HL-60 (cell line): Measurements from ENCODE around the gene RPS6KA6.

Experiments
- DNase-seq, 2 experiments: peaks; one replicate each; pipeline ENCODE4 v3.0.0-alpha.2; 2010 to 2020; ENCODE audit warnings: low read depth in 1 of 2, low spot score in 1 of 2
- H3K27ac ChIP-seq: fragments of 250-450 bp; sonication (Bioruptor Pico); replicated peaks from 2 replicates; pipeline ENCODE4 v1.5.1; 2020; ENCODE audit warnings: mild to moderate bottlenecking, moderate library complexity
- H3K27me3 ChIP-seq: fragments of 250-450 bp; sonication (Bioruptor Pico); 2 replicates; pipeline ENCODE4 v1.5.1; 2021; ENCODE audit warnings: mild to moderate bottlenecking, moderate library complexity; ENCODE audit not compliant: insufficient read depth, poor library complexity, severe bottlenecking
- H3K4me3 ChIP-seq: replicated peaks from 2 replicates; pipeline ENCODE4 v1.5.1; 2011; ENCODE audit warnings: mild to moderate bottlenecking, control low read depth, low read length; ENCODE audit not compliant: insufficient read depth
- CTCF ChIP-seq: IDR thresholded peaks from one replicate; pipeline ENCODE4 v1.5.1; 2011; ENCODE audit warnings: low read length, control low read depth, inconsistent platforms; ENCODE audit not compliant: insufficient read depth
- GABPA ChIP-seq: IDR thresholded peaks from 2 replicates; pipeline ENCODE4 v1.6.1; 2012; ENCODE audit warnings: low read depth
- POLR2AphosphoS5 ChIP-seq: IDR thresholded peaks from 2 replicates; pipeline ENCODE4 v1.6.1; 2012; ENCODE audit warnings: low read depth
- SPI1 ChIP-seq: IDR thresholded peaks from 2 replicates; pipeline ENCODE4 v1.6.1; 2012; ENCODE audit warnings: low read depth, mild to moderate bottlenecking, borderline replicate concordance
- long read RNA-seq: library from polyadenylated mRNA; unstranded; transcript quantifications from one replicate; pipeline ENCODE4 v2.0.0, GENCODE V29; 2020
- TF ChIP-seq, protein P1 (sequence below): IDR thresholded peaks from 2 replicates; pipeline ENCODE4 v1.6.1; 2012; ENCODE audit warnings: low read depth; ENCODE audit not compliant: insufficient replicate concordance

Gene RPS6KA6
- long read RNA-seq: 0 reads

GRCh38 chrX:84187533-84188319 is at the start of gene RPS6KA6:
TSS of gene RPS6KA6 (minus strand) at chrX:84188199. CDS start at chrX:84187899, 300 bp downstream.
- Histone ChIP-seq H3K27ac (no peak within 1 kb of the TSS), H3K4me3 (no peak within 1 kb of the TSS), H3K27me3 (no peaks in the 10 kb centered on the region)
- TF ChIP-seq CTCF: no peak
- no peak for TF ChIP-seq GABPA
- TF ChIP-seq SPI1: no peak
- TF ChIP-seq, protein P1, sequence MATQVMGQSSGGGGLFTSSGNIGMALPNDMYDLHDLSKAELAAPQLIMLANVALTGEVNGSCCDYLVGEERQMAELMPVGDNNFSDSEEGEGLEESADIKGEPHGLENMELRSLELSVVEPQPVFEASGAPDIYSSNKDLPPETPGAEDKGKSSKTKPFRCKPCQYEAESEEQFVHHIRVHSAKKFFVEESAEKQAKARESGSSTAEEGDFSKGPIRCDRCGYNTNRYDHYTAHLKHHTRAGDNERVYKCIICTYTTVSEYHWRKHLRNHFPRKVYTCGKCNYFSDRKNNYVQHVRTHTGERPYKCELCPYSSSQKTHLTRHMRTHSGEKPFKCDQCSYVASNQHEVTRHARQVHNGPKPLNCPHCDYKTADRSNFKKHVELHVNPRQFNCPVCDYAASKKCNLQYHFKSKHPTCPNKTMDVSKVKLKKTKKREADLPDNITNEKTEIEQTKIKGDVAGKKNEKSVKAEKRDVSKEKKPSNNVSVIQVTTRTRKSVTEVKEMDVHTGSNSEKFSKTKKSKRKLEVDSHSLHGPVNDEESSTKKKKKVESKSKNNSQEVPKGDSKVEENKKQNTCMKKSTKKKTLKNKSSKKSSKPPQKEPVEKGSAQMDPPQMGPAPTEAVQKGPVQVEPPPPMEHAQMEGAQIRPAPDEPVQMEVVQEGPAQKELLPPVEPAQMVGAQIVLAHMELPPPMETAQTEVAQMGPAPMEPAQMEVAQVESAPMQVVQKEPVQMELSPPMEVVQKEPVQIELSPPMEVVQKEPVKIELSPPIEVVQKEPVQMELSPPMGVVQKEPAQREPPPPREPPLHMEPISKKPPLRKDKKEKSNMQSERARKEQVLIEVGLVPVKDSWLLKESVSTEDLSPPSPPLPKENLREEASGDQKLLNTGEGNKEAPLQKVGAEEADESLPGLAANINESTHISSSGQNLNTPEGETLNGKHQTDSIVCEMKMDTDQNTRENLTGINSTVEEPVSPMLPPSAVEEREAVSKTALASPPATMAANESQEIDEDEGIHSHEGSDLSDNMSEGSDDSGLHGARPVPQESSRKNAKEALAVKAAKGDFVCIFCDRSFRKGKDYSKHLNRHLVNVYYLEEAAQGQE: no peak
- TF ChIP-seq POLR2AphosphoS5: no peak
- no peak for DNase-seq

- Histone ChIP-seq H3K27ac (no peak overlapping the region), H3K4me3 (no peak overlapping the region), H3K27me3 (no peaks in the 10 kb centered on the region)
- no peak for DNase-seq
- TF ChIP-seq CTCF: no peak
- no peak for TF ChIP-seq POLR2AphosphoS5
- no peak for TF ChIP-seq GABPA
- TF ChIP-seq, protein P1: no peak
- TF ChIP-seq SPI1: no peak
Observed at GRCh38 chrX:84224741-84225140, 36.7 kb upstream of the RPS6KA6 start.

- Histone ChIP-seq H3K27ac (no peak overlapping the region), H3K27me3 (no peaks in the 10 kb centered on the region), H3K4me3 (no peak overlapping the region)
- TF ChIP-seq, protein P1: no peak
- TF ChIP-seq CTCF (no peak), POLR2AphosphoS5 (no peak), GABPA (no peak), SPI1 (no peak)
- no peak for DNase-seq
Observed at GRCh38 chrX:84223261-84223660, 35.3 kb upstream of the RPS6KA6 start.
